ENCODE results near the gene HNRNPU. TPM values are rescaled to one million over a fixed set of nuclear protein-coding genes. Genes with fewer than 3 reads are reported as not detected.

The HNRNPU gene
- total RNA-seq = 188 and 226 TPM in 2 replicates

GRCh38 chr1:244864253-244865027, at the start of gene HNRNPU:
TSS of gene HNRNPU (minus strand) at chr1:244864543. CDS start at chr1:244864307, 236 bp downstream.

DNA sequence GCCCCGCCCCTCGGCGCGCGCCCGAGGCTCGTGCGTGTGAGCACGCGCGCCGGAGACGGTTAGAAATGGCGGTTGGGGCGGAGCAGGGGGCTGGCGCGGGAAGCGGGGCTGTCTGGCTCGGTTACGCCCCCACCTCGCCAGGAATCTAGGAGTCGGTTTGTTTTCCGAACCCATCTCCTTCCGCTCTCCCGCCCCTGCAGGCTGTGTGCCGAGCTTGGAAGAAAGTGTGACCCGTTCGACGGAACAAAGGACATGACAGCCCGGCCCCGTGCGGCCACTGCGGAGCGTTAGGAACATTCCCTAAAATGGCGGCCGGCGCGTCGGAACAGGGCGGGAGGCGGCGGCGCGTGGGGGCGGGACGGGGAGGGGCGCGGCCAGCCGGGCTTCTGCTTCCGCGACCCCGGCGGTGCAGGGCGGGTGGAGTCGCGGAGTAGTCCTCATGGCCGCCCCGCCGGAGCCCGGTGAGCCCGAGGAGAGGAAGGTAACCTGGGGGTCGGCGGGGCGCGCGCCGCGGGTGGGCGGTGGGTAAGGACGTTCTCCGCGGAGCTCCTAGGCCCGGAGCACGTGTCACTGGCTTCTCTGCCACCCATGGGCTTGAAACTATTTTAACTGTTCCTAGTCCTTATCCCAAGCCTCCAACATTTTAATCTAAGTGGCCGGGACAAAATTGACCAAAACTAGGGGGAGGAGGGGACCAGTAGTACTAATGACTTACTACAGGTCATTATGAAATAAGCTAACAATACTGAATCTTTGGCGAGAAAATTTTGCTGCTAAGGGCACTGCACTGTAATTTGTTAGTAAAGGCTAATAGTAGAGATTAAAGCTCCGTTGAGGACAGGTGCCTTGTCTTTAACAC, 28.8 kb downstream of the HNRNPU start, which contains the start of gene COX20:
Gene COX20 (plus strand): TSS at position 383 of the 859 bp plus-strand sequence. CDS start 57 bp downstream, at position 440.

Other genes with a start within 250 kb of the HNRNPU start
- gene DESI2, start 211.4 kb downstream of the HNRNPU start, total RNA-seq = 29.0 and 33.2 TPM in 2 replicates
- 15.2 and 27.0 TPM in 2 replicates for gene COX20, start 28.9 kb downstream of the HNRNPU start, total RNA-seq

All from cardiac ventricle fibroblast (primary cell).